GM12864 (cell line): ENCODE results near the gene THNSL1.

Experiments
- DNase-seq: peaks from one replicate; pipeline ENCODE4 v3.0.0-alpha.2; 2011; ENCODE audit warnings: low read depth
- H3K4me3 ChIP-seq: 2 replicates; pipeline ENCODE4 v1.5.1; 2011; ENCODE audit warnings: mild to moderate bottlenecking, low read depth, low read length, control low read depth
- TF ChIP-seq, protein P1 (sequence below): IDR thresholded peaks from 2 replicates; pipeline ENCODE4 v1.5.1; 2011; ENCODE audit warnings: low read depth, mild to moderate bottlenecking, moderate library complexity, low read length, control low read depth, inconsistent platforms; ENCODE audit errors: missing control alignments

Gene THNSL1

DNA sequence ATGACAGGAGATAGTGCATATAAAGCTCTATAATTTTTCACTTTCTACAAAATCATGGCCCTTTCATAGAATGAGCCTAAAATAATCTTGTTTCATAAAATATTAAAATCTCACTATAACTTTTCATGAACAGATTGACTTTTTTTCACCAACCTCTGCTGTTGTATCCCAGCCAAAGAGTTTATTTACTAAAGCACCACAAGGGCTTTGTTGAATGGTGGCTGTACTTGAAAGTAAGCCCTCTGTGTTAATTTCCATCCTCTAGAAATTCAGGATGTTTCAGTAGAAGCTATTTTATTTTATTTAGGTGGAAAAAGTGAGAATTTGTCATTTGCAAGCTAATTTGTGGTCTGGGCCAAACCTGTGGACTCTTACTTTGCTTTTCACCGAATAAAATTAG is 30.2 kb downstream of the THNSL1 start:
- TF ChIP-seq, protein P1, sequence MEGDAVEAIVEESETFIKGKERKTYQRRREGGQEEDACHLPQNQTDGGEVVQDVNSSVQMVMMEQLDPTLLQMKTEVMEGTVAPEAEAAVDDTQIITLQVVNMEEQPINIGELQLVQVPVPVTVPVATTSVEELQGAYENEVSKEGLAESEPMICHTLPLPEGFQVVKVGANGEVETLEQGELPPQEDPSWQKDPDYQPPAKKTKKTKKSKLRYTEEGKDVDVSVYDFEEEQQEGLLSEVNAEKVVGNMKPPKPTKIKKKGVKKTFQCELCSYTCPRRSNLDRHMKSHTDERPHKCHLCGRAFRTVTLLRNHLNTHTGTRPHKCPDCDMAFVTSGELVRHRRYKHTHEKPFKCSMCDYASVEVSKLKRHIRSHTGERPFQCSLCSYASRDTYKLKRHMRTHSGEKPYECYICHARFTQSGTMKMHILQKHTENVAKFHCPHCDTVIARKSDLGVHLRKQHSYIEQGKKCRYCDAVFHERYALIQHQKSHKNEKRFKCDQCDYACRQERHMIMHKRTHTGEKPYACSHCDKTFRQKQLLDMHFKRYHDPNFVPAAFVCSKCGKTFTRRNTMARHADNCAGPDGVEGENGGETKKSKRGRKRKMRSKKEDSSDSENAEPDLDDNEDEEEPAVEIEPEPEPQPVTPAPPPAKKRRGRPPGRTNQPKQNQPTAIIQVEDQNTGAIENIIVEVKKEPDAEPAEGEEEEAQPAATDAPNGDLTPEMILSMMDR: no peak
- no peak for DNase-seq
- no peak overlapping the region for H3K4me3 ChIP-seq

DNA sequence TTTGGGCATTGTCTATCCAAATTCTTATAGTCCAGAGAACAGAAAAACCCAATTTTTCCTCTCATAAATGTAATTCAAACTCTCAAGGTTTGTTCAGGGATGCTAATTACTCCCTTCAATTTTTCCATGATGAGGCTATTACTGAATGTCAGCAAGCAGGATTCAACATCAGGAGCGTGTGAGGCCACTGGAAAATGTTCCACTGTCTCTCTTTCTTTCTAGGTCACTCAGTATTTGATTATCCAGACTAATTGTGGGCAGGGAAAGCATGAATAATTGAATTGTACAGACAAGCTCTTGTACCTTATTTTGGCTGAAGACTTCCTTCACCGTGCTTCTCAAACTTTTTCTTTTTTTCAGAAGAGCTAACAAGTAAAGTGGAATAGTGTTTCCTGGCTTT is 30.7 kb downstream of the THNSL1 start:
- TF ChIP-seq, protein P1: no peak
- DNase-seq: no peak
- no peak overlapping the region for H3K4me3 ChIP-seq

DNA sequence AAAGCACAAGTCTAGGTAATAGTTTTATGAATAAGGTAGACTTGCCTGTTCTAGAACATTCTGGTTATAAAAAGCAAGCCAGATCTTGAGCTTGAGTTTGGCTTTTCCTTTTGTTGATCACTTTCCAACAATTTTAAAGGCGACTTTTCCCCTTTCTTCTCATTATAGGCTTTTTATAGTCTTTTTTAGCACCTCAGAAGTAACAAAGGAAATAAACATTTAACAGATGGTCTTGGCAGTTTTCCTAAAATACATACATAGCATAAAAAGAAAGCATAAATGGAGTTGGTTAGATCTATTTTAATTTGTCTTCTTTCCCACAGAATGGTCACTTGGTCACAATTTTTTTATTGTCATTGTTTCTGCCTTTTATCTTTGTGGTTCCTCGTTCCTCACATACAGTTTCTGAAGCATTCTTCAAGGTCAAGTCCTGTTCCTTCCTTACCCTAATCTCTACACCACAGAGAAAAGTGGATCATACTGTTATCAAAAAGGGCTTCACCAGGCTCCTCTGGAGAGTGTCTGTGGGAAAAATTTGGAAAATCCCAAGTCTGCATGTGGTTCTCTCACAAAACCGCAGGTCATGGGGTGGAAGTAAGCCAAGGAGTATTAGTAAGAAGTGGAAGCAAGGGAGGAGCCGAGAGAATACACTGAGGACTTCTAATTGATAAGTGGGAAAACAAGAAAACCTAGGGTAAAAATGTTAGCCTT is 31.3 kb downstream of the THNSL1 start:
- no peak for DNase-seq
- no peak overlapping the region for H3K4me3 ChIP-seq
- TF ChIP-seq, protein P1: no peak

DNA sequence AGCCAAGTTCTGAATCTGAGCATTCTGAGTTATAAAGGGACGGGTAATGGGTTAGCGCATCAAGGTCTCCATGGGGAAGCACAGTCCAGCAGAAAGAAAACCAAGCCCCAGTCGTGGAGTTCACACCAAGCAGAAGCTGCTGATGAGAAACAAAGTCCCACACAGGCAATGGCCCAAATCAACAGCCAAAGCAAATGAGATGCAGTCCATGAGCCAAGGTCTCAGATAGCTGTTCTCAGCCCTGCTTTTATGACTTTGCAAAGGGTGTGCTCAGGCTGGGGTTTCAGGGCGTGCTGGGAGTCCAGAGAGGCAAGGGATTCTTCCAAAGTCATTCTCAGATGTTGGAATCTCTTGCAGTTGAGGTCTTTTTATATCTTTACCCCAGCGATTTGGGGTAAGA is 32.0 kb downstream of the THNSL1 start:
- TF ChIP-seq, protein P1: no peak
- no peak for DNase-seq

DNA sequence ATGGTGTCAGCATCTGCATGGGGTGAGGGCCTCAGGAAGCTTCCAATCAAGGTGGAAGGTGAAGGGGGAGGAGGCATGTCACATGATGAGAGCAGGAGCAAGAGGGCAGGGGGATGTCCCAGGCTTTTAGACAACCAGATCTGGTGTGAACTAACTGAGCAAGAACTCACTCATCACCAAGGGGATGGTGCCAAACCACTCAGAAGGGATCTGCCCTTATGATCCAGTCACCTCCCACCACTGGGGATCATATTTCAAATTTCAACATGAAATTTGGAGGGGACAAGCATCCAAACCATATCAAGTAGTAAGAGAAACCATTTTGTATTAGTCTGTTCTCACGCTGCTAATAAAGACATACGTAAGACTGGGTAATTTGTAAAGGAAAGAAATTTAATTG is 33.6 kb downstream of the THNSL1 start:
- TF ChIP-seq, protein P1: no peak
- H3K4me3 ChIP-seq: no peak overlapping the region
- no peak for DNase-seq

More for the DNA sequence above, 32.0 kb downstream of the THNSL1 start:
- no peak overlapping the region for H3K4me3 ChIP-seq

DNA sequence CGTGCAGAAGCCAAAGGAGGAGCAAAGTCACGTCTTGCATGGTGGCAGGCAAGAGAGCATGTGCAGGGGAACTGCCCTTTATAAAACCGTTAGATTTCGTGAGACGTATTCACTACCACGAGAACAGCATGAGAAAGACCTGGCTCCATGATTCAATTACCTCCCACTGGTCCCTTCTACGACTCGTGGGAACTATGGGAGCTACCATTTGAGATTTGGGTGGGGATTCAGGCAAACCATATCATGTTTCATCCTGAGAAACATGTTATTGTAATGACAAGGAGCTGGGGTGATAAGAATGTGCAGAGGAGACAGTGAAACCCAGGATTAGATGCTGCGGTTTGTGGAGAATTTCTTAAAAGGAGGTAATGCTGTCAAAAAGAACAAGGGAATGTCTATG is 34.0 kb downstream of the THNSL1 start:
- H3K4me3 ChIP-seq: no peak overlapping the region
- DNase-seq: no peak
- TF ChIP-seq, protein P1: no peak

DNA sequence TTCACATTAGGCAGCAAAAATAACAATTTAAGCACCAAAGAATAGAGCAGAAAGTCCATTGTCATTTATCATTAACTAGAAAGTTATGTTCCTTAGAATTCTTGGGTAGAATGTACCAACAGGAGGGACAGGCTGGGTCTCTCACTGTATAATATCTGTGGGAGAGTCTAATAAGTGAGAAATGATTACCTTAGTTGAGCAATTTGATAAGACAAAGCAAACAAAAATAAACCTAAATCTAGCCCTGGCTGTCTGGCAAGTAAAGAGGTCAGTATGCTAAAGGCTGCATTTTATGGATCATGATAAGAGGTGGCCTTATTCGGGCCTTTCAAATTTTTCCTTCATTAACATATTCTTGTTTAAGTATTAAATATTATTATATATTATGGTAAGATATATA is 35.6 kb downstream of the THNSL1 start:
- no peak for DNase-seq
- TF ChIP-seq, protein P1: no peak
- H3K4me3 ChIP-seq: no peak overlapping the region
